HFF-Myc (cell line): Measurements from ENCODE around the gene ANKRD1.
A peak's percentile ranks its signal among the peaks of the same experiment; 100 is the strongest.
"Not testable (repeated sequence)": the region's sequence is repeated elsewhere in the genome, so short reads cannot be mapped to it uniquely, and the experiment has no call there.

Experiments
- DNase-seq: peaks from one replicate; pipeline ENCODE4 v3.0.0-alpha.2; 2011; ENCODE audit warnings: low read depth; ENCODE audit errors: extremely low read depth
- H3K4me3 ChIP-seq: replicated peaks from 2 replicates; pipeline ENCODE4 v1.5.1; 2011; ENCODE audit warnings: low read depth, mild to moderate bottlenecking, control low read depth, low read length
- CTCF ChIP-seq: IDR thresholded peaks from 2 replicates; pipeline ENCODE4 v1.5.1; 2012; ENCODE audit warnings: mild to moderate bottlenecking, low read depth, low read length, control low read depth; ENCODE audit errors: missing control alignments

ANKRD1 gene

GRCh38 chr10:90912174-90912573, 8.7 kb downstream of the ANKRD1 start:
- no peak overlapping the region for H3K4me3 ChIP-seq
- DNase-seq, result no peak
- TF ChIP-seq CTCF, result no peak

GRCh38 chr10:90911133-90912051, 9.5 kb downstream of the ANKRD1 start:
- peak; percentile 79 for DNase-seq
- no peak overlapping the region for H3K4me3 ChIP-seq
- peak; percentile 76 for TF ChIP-seq CTCF

- no peak for TF ChIP-seq CTCF
- DNase-seq, result no peak
- H3K4me3 ChIP-seq, result no peak overlapping the region
Measured at GRCh38 chr10:90906596-90906995, 14.3 kb downstream of the ANKRD1 start.

- TF ChIP-seq CTCF, result no peak
- no peak overlapping the region for H3K4me3 ChIP-seq
- DNase-seq, result no peak
Measured at GRCh38 chr10:90905925-90906324, 15.0 kb downstream of the ANKRD1 start.

GRCh38 chr10:90896916-90897315, 24.0 kb downstream of the ANKRD1 start:
- H3K4me3 ChIP-seq, DNase-seq: not testable (repeated sequence)

GRCh38 chr10:90893190-90893589, 27.7 kb downstream of the ANKRD1 start:
- no peak for DNase-seq
- no peak for TF ChIP-seq CTCF
- no peak overlapping the region for H3K4me3 ChIP-seq

GRCh38 chr10:90890347-90890746, 30.5 kb downstream of the ANKRD1 start:
- no peak overlapping the region for H3K4me3 ChIP-seq
- TF ChIP-seq CTCF, result no peak
- no peak for DNase-seq
